Rectal smooth muscle tissue (tissue), 1 donor: ENCODE results near the gene KRTAP12-3.
"Not testable (repeated sequence)": the region's sequence is repeated elsewhere in the genome, so short reads cannot be mapped to it uniquely, and the experiment has no call there.

ENCODE experiments used
- H3K27ac ChIP-seq: one replicate; pipeline ENCODE4 v1.7.0; 2013; ENCODE audit warnings: low read depth, low read length, inconsistent platforms
- H3K27me3 ChIP-seq: one replicate; pipeline ENCODE4 v1.7.0; 2013; ENCODE audit warnings: low read length; ENCODE audit not compliant: control insufficient read depth, insufficient read depth
- H3K36me3 ChIP-seq: one replicate; pipeline ENCODE4 v1.7.0; 2013; ENCODE audit warnings: low read length; ENCODE audit not compliant: control insufficient read depth, insufficient read depth
- H3K4me1 ChIP-seq: one replicate; pipeline ENCODE4 v1.7.0; 2013; ENCODE audit warnings: low read length; ENCODE audit not compliant: control insufficient read depth, insufficient read depth
- H3K4me3 ChIP-seq: one replicate; pipeline ENCODE4 v1.7.0; 2013; ENCODE audit warnings: low read length
- H3K9ac ChIP-seq: one replicate; pipeline ENCODE4 v1.7.0; 2013; ENCODE audit warnings: low read length

The KRTAP12-3 gene

GRCh38 chr21:44648557-44649311 lies 9.0 kb upstream of the KRTAP12-3 start:
- Histone ChIP-seq H3K9ac (no peak overlapping the region), H3K4me3 (no peak overlapping the region), H3K4me1 (no peaks in the 10 kb centered on the region), H3K27me3 (no peaks in the 10 kb centered on the region), H3K27ac (no peak overlapping the region), H3K36me3 (no peaks in the 10 kb centered on the region)

- Histone ChIP-seq H3K4me3 (no peak overlapping the region), H3K27me3 (no peaks in the 10 kb centered on the region), H3K9ac (no peak overlapping the region), H3K4me1 (no peaks in the 10 kb centered on the region), H3K36me3 (no peaks in the 10 kb centered on the region), H3K27ac (no peak overlapping the region)
Observed at GRCh38 chr21:44649521-44650100, 8.1 kb upstream of the KRTAP12-3 start.

- Histone ChIP-seq H3K36me3 (no peaks in the 10 kb centered on the region), H3K27me3 (no peaks in the 10 kb centered on the region), H3K27ac (no peak overlapping the region), H3K4me3 (no peak overlapping the region), H3K9ac (no peak overlapping the region), H3K4me1 (no peaks in the 10 kb centered on the region)
Observed at GRCh38 chr21:44650265-44650972, 7.3 kb upstream of the KRTAP12-3 start.

- no peak overlapping the region for H3K9ac ChIP-seq
- H3K36me3 ChIP-seq: no peaks in the 10 kb centered on the region
- H3K27me3 ChIP-seq: no peaks in the 10 kb centered on the region
- H3K4me3 ChIP-seq: no peak overlapping the region
- H3K27ac ChIP-seq: no peak overlapping the region
- no peaks in the 10 kb centered on the region for H3K4me1 ChIP-seq
Observed at GRCh38 chr21:44650973-44651675, 6.6 kb upstream of the KRTAP12-3 start.

GRCh38 chr21:44653123-44653522 lies 4.6 kb upstream of the KRTAP12-3 start:
- H3K4me1 ChIP-seq: no peaks in the 10 kb centered on the region
- no peak overlapping the region for H3K9ac ChIP-seq
- H3K36me3 ChIP-seq: no peaks in the 10 kb centered on the region
- no peak overlapping the region for H3K4me3 ChIP-seq
- H3K27ac ChIP-seq: no peak overlapping the region
- peaks cover 4% of the 10 kb centered on the region for H3K27me3 ChIP-seq

GRCh38 chr21:44653656-44654575 lies 3.8 kb upstream of the KRTAP12-3 start:
- Histone ChIP-seq H3K4me3 (no peak overlapping the region), H3K4me1 (no peaks in the 10 kb centered on the region), H3K36me3 (no peaks in the 10 kb centered on the region), H3K9ac (no peak overlapping the region), H3K27me3 (peaks cover 4% of the 10 kb centered on the region), H3K27ac (no peak overlapping the region)

- no peak within 1 kb of the TSS for H3K9ac ChIP-seq
- no peaks in the 10 kb centered on the region for H3K4me1 ChIP-seq
- H3K27ac ChIP-seq: no peak within 1 kb of the TSS
- H3K27me3 ChIP-seq: peaks cover 4% of the 10 kb centered on the region
- no peak within 1 kb of the TSS for H3K4me3 ChIP-seq
- no peaks in the 10 kb centered on the region for H3K36me3 ChIP-seq
Observed at GRCh38 chr21:44654576-44655175, 3.1 kb upstream of the KRTAP12-3 start, which contains the start of gene KRTAP12-4. TSS of gene KRTAP12-4 (minus strand) at chr21:44654659. CDS start at chr21:44654614, 45 bp downstream.

- no peak overlapping the region for H3K4me3 ChIP-seq
- peaks cover 4% of the 10 kb centered on the region for H3K27me3 ChIP-seq
- H3K36me3 ChIP-seq: no peaks in the 10 kb centered on the region
- H3K27ac ChIP-seq: no peak overlapping the region
- H3K9ac ChIP-seq: no peak overlapping the region
- H3K4me1 ChIP-seq: no peaks in the 10 kb centered on the region
Observed at GRCh38 chr21:44656868-44657267, 864 bp upstream of the KRTAP12-3 start.

GRCh38 chr21:44658541-44658910 lies 794 bp downstream of the KRTAP12-3 start:
- Histone ChIP-seq H3K36me3 (no peaks in the 10 kb centered on the region), H3K27me3 (peaks cover 4% of the 10 kb centered on the region), H3K9ac (no peak overlapping the region), H3K4me1 (no peaks in the 10 kb centered on the region), H3K4me3 (no peak overlapping the region), H3K27ac (no peak overlapping the region)

GRCh38 chr21:44658913-44659595 lies 1.3 kb downstream of the KRTAP12-3 start:
- H3K27ac ChIP-seq: no peak overlapping the region
- H3K36me3 ChIP-seq: no peaks in the 10 kb centered on the region
- no peak overlapping the region for H3K9ac ChIP-seq
- H3K4me1 ChIP-seq: no peaks in the 10 kb centered on the region
- H3K4me3 ChIP-seq: no peak overlapping the region
- peaks cover 4% of the 10 kb centered on the region for H3K27me3 ChIP-seq

GRCh38 chr21:44661567-44661966 lies 3.8 kb downstream of the KRTAP12-3 start:
- not testable (repeated sequence) for H3K36me3 ChIP-seq, H3K4me3 ChIP-seq, H3K9ac ChIP-seq, H3K4me1 ChIP-seq, H3K27ac ChIP-seq, H3K27me3 ChIP-seq
